Neural cell (in vitro differentiated cells): Measurements from ENCODE around the gene ARHGAP27. TPM values are rescaled to one million over a fixed set of nuclear protein-coding genes. Genes with fewer than 3 reads are reported as not detected.

ENCODE experiments used
- H2AFZ ChIP-seq: fragments of 200-600, 300-800 bp; sonication (generic), shearing (Covaris generic); 2 replicates; pipeline ENCODE4 v1.6.0; 2014; ENCODE audit warnings: low read depth, mild to moderate bottlenecking, antibody characterized with exemption, low read length, moderate library complexity
- H3F3A ChIP-seq: fragments of 200-600 bp; shearing (Covaris generic); 2 replicates; pipeline ENCODE4 v1.6.1; 2016; ENCODE audit warnings: mild to moderate bottlenecking, moderate library complexity, mixed read lengths, antibody characterized with exemption, low read length; ENCODE audit not compliant: insufficient read depth, poor library complexity, severe bottlenecking
- H3K27ac ChIP-seq: fragments of 200-600, 300-800 bp; sonication (generic), shearing (Covaris generic); 2 replicates; pipeline ENCODE4 v1.5.1; 2014; ENCODE audit warnings: mild to moderate bottlenecking, low read length, moderate library complexity
- H3K27me3 ChIP-seq: fragments of 300-800, 200-600 bp; sonication (generic), shearing (Covaris generic); 2 replicates; pipeline ENCODE4 v1.6.0; 2014; ENCODE audit warnings: mild to moderate bottlenecking, low read depth, low read length, moderate library complexity; ENCODE audit not compliant: insufficient read depth
- H3K36me3 ChIP-seq: fragments of 300-800, 200-600 bp; sonication (generic), shearing (Covaris generic); 2 replicates; pipeline ENCODE4 v1.5.1; 2014; ENCODE audit warnings: mild to moderate bottlenecking, antibody characterized with exemption, low read length, moderate library complexity; ENCODE audit not compliant: insufficient read depth
- H3K4me2 ChIP-seq: fragments of 300-800, 200-600 bp; sonication (generic), shearing (Covaris generic); 2 replicates; pipeline ENCODE4 v1.6.0; 2014; ENCODE audit warnings: mild to moderate bottlenecking, low read length
- H3K4me3 ChIP-seq: fragments of 300-800, 200-600 bp; sonication (generic), shearing (Covaris generic); 2 replicates; pipeline ENCODE4 v1.5.1; 2014; ENCODE audit warnings: mild to moderate bottlenecking, low read length, moderate library complexity
- H3K79me2 ChIP-seq: fragments of 200-600 bp; shearing (Covaris generic); replicated peaks from 2 replicates; pipeline ENCODE4 v1.6.0; 2014; ENCODE audit warnings: mild to moderate bottlenecking, low read length, moderate library complexity; ENCODE audit not compliant: insufficient read depth
- H3K9ac ChIP-seq: fragments of 300-800, 200-600 bp; sonication (generic), shearing (Covaris generic); 2 replicates; pipeline ENCODE4 v1.6.1; 2016; ENCODE audit warnings: mild to moderate bottlenecking, low read length, mixed read lengths
- H3K9me2 ChIP-seq: fragments of 200-600 bp; shearing (Covaris generic); 2 replicates; pipeline ENCODE4 v1.6.1; 2016; ENCODE audit warnings: mild to moderate bottlenecking, low read length, mixed read lengths; ENCODE audit not compliant: insufficient read depth
- H3K9me3 ChIP-seq: fragments of 200-600, 300-800 bp; sonication (generic), shearing (Covaris generic); 2 replicates; pipeline ENCODE4 v1.6.1; 2016; ENCODE audit warnings: mild to moderate bottlenecking, mixed run types, low read length, moderate library complexity, mixed read lengths
- H4K20me1 ChIP-seq: fragments of 200-600 bp; shearing (Covaris generic); 2 replicates; pipeline ENCODE4 v1.6.1; 2016; ENCODE audit warnings: mild to moderate bottlenecking, mixed run types; ENCODE audit not compliant: insufficient read depth
- EZH2 ChIP-seq: fragments of 200-600, 300-800 bp; shearing (Covaris generic), sonication (generic); IDR thresholded peaks from 2 replicates; pipeline ENCODE4 v1.6.1; 2014; ENCODE audit warnings: antibody characterized with exemption, low read length, borderline replicate concordance, mild to moderate bottlenecking; ENCODE audit not compliant: insufficient read depth, poor library complexity, severe bottlenecking
- MXI1 ChIP-seq: fragments of 450-650 bp; conservative IDR thresholded peaks from 2 replicates; pipeline ENCODE4 v1.6.1; 2014; ENCODE audit warnings: antibody characterized with exemption, mild to moderate bottlenecking; ENCODE audit not compliant: poor library complexity, severe bottlenecking
- POLR2AphosphoS5 ChIP-seq: IDR thresholded peaks from 2 replicates; pipeline ENCODE4 v1.6.1; 2012
- SMC3 ChIP-seq: fragments of 450-650 bp; conservative IDR thresholded peaks from 2 replicates; pipeline ENCODE4 v1.6.1; 2014; ENCODE audit warnings: antibody characterized with exemption, mild to moderate bottlenecking, moderate library complexity; ENCODE audit not compliant: poor library complexity
- polyA plus RNA-seq: library from polyadenylated mRNA; depleted of rRNA; stranded (reverse); fragments of >200 nt; gene quantifications from 2 replicates; pipeline ENCODE4 v1.2.3, GENCODE V29; 2014

ARHGAP27 gene
- polyA plus RNA-seq, 1 donor from 2014 or later = 7.4 TPM

- Histone ChIP-seq H3F3A (no peaks in the 10 kb centered on the region), H3K27me3 (peaks cover 66% of the 10 kb centered on the region), H3K9me3 (no peaks in the 10 kb centered on the region), H3K9ac (no peak overlapping the region), H3K9me2 (no peaks in the 10 kb centered on the region), H3K36me3 (no peaks in the 10 kb centered on the region), H3K4me3 (peak overlapping the region; percentile 56), H3K79me2 (no peaks in the 10 kb centered on the region), H4K20me1 (no peaks in the 10 kb centered on the region), H2AFZ (no peak overlapping the region), H3K27ac (no peak overlapping the region), H3K4me2 (no peak overlapping the region)
- no peak for TF ChIP-seq MXI1
- peak; percentile 54 for TF ChIP-seq EZH2
Measured at GRCh38 chr17:45431531-45432404, 902 bp downstream of the ARHGAP27 start.

DNA sequence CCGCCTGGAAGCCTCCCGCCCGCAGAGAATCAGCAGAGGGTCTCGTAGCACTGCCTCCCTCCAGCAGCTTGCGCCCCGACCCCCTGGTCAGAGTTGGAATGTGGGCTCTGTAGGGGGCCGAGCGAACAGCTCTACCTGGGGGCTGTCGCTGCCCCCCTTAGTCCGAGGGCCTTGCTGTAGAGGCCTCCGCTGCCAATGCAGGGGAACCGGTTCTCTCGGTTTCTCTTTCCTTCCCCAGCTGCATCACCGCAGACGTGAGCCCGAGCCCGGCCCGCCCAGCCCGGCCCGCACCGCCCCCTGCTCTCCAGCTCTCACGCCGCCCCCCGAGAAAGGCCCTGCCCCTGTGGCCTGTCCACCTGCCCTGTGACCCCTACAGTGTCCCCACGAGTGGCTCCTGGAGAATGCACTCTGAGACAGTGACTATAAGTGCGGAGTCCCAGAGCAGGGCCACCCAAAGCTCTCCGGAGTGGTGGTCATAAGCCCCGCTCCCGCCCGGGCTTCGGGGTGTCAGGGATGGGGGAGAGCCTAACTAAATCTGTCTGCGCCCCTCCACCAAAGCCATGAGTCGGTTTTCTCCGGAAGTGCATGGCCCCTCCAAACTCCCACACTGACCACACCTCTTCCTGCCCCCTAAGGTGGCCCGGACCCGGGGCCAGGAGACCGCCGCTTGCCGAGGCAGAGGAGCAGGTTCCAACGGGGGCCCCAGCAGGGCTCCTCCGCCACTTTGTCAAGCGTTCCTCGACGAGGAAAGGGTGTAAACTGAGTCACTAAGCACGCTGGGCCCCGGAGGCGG lies 1.7 kb downstream of the ARHGAP27 start:
- no peaks in the 10 kb centered on the region for H3K9me2 ChIP-seq
- no peak overlapping the region for H3K27ac ChIP-seq
- H3K27me3 ChIP-seq = peaks cover 73% of the 10 kb centered on the region
- H3K9me3 ChIP-seq = no peaks in the 10 kb centered on the region
- TF ChIP-seq EZH2 (peak; percentile 24), POLR2AphosphoS5 (no peak)
- no peaks in the 10 kb centered on the region for H3K36me3 ChIP-seq
- no peak overlapping the region for H3K9ac ChIP-seq
- no peak overlapping the region for H3K4me2 ChIP-seq
- H3F3A ChIP-seq = no peaks in the 10 kb centered on the region
- peak overlapping the region; percentile 56 for H3K4me3 ChIP-seq
- H2AFZ ChIP-seq = no peak overlapping the region
- H3K79me2 ChIP-seq = no peaks in the 10 kb centered on the region
- H4K20me1 ChIP-seq = no peaks in the 10 kb centered on the region

DNA sequence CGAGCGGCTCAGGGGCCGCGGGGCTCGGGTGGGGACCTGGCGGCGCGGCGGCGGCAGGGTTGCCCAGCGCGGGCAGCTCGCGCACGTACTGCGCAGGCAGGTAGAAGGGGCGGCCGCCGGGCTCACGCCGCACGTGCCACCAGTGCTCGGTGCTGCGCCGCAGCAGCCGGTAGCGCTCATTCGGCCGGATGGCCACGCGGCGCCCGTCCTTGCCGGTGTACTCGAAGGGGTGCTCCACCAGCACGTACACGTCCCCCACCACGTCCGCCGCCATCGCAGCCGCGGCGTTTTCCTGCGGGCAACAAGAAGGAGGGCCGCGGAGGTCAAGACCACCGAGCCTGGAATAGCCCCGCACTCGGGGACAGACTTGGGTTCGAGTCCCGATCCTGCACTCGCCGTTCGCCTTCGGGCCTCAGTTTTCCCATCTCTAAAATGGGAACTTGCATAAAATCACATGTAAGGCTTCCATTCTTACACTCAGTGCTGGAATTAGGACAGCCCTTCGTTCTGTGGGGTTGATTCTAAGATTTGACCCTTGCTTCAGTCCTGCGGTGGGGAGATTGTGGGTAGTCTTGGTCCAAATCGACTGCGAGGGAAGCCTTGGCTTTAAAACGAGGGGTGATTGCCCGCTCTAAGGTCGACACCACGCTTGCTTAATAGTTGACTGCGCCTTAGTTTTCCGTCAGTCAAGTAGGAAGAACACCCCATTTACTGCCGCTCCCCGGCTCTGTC lies 2.5 kb downstream of the ARHGAP27 start:
- Histone ChIP-seq H3K79me2 (no peaks in the 10 kb centered on the region), H3F3A (no peaks in the 10 kb centered on the region), H4K20me1 (no peaks in the 10 kb centered on the region), H3K4me3 (no peak overlapping the region), H3K27me3 (peaks cover 73% of the 10 kb centered on the region), H3K36me3 (no peaks in the 10 kb centered on the region), H3K9me3 (no peaks in the 10 kb centered on the region), H3K4me2 (no peak overlapping the region), H3K9ac (no peak overlapping the region), H2AFZ (no peak overlapping the region), H3K27ac (no peak overlapping the region), H3K9me2 (no peaks in the 10 kb centered on the region)
- TF ChIP-seq SMC3 (no peak), EZH2 (peak; percentile 82)

- H3K9me3 ChIP-seq = no peaks in the 10 kb centered on the region
- no peak overlapping the region for H2AFZ ChIP-seq
- H4K20me1 ChIP-seq = no peaks in the 10 kb centered on the region
- H3K36me3 ChIP-seq = no peaks in the 10 kb centered on the region
- no peak overlapping the region for H3K9ac ChIP-seq
- H3F3A ChIP-seq = no peaks in the 10 kb centered on the region
- H3K4me2 ChIP-seq = no peak overlapping the region
- TF ChIP-seq MXI1 (no peak), EZH2 (no peak)
- no peak overlapping the region for H3K27ac ChIP-seq
- H3K9me2 ChIP-seq = no peaks in the 10 kb centered on the region
- H3K27me3 ChIP-seq = peaks cover 73% of the 10 kb centered on the region
- H3K79me2 ChIP-seq = no peaks in the 10 kb centered on the region
- peak overlapping the region; percentile 30 for H3K4me3 ChIP-seq
Measured at GRCh38 chr17:45429339-45430005, 3.2 kb downstream of the ARHGAP27 start.
